Measurements from ENCODE around the gene VNN1. TPM values are rescaled to one million over a fixed set of nuclear protein-coding genes. Genes with fewer than 3 reads are reported as not detected.
"Not testable (repeated sequence)": the region's sequence is repeated elsewhere in the genome, so short reads cannot be mapped to it uniquely, and the experiment has no call there.

VNN1 gene
- total RNA-seq, 1 donor from 2014 or later = 0.07 TPM

DNA sequence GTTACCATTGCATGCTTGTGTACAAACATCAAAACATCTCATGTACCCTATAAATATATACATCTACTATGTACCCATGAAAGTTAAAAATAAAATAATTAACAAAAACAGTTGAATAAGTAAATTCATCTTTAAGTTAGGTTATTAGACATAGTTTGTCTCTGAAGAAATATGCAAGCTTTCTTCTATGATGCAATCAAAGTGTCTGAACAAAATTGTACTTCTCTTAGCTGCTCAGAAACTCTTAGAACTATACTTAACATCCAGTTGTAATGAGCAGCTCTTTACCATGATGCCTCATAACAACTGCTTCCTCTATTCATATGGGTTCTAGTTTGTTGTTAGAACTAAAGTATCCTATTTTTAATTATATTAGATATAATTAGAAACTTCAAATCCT lies 5.9 kb downstream of the VNN1 start:
- Histone ChIP-seq H3K4me3 (ENCODE audit: insufficient read depth, low read depth, low read length) (no peak overlapping the region), H3K9me3 (ENCODE audit: insufficient read depth, low read depth, low read length) (no peaks in the 10 kb centered on the region), H3K27ac (ENCODE audit: low read depth, low read length) (no peak overlapping the region), H3K4me2 (ENCODE audit: low read length) (no peak overlapping the region), H3K9ac (ENCODE audit: low read length) (no peak overlapping the region), H3K4me1 (ENCODE audit: insufficient read depth, low read length) (peaks cover 3% of the 10 kb centered on the region), H3K36me3 (ENCODE audit: insufficient read depth, low read length) (no peaks in the 10 kb centered on the region), H4K20me1 (ENCODE audit: insufficient read depth, low read length) (no peaks in the 10 kb centered on the region), H3K27me3 (ENCODE audit: insufficient read depth, low read length) (no peaks in the 10 kb centered on the region), H3K79me2 (ENCODE audit: insufficient read depth, low read length) (no peaks in the 10 kb centered on the region), H2AFZ (ENCODE audit: low read depth, low read length) (no peak overlapping the region)
- DNase-seq (ENCODE audit: low read depth) (no peak), FAIRE-seq (no peak)
- Mint-ChIP-seq H3K4me3 (ENCODE audit: unreplicated experiment) (no peak overlapping the region), H3K36me3 (ENCODE audit: low read depth, unreplicated experiment) (no peaks in the 10 kb centered on the region), H3K27ac (ENCODE audit: unreplicated experiment) (no peak overlapping the region), H3K27me3 (ENCODE audit: low read depth, unreplicated experiment) (no peaks in the 10 kb centered on the region), H3K9me3 (ENCODE audit: unreplicated experiment) (peaks cover 4% of the 10 kb centered on the region), H3K4me1 (ENCODE audit: low read depth, unreplicated experiment) (peaks cover 7% of the 10 kb centered on the region)
- no peak for TF ChIP-seq CTCF (IDR thresholded peaks at IDR 0.05; ENCODE audit: insufficient read depth, low read depth, low read length)
- no peak for TF ChIP-seq EZH2 (IDR thresholded peaks at IDR 0.05; ENCODE audit: insufficient read depth, low read length)

DNA sequence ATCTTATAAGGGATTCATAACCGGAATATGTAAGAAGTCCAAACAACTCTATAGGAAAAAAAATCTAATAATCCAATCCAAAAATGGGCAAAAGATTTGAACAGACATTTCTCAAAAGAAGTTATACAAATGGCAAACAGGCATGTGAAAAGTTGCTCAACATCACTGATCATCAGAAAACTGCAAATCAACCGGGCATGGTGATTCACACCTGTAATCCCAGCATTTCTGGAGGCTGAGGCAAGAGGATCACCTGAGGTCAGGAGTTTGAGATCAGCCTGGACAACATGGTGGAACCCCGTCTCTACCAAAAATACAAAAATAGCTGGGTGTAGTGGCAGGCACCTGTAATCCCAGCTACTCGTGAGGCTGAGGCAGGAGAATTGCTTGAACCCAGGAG lies 7.1 kb downstream of the VNN1 start:
- not testable (repeated sequence) for DNase-seq (ENCODE audit: low read depth); FAIRE-seq; H3K36me3 Mint-ChIP-seq (ENCODE audit: low read depth, unreplicated experiment); H3K27ac ChIP-seq (ENCODE audit: low read depth, low read length); H3K4me1 ChIP-seq (ENCODE audit: insufficient read depth, low read length); H3K4me3 Mint-ChIP-seq (ENCODE audit: unreplicated experiment); H3K27me3 Mint-ChIP-seq (ENCODE audit: low read depth, unreplicated experiment); H3K27me3 ChIP-seq (ENCODE audit: insufficient read depth, low read length); H3K9me3 Mint-ChIP-seq (ENCODE audit: unreplicated experiment); H3K4me3 ChIP-seq (ENCODE audit: insufficient read depth, low read depth, low read length); H3K4me1 Mint-ChIP-seq (ENCODE audit: low read depth, unreplicated experiment); H2AFZ ChIP-seq (ENCODE audit: low read depth, low read length); H3K79me2 ChIP-seq (ENCODE audit: insufficient read depth, low read length); H3K27ac Mint-ChIP-seq (ENCODE audit: unreplicated experiment); H3K4me2 ChIP-seq (ENCODE audit: low read length); H4K20me1 ChIP-seq (ENCODE audit: insufficient read depth, low read length); H3K9ac ChIP-seq (ENCODE audit: low read length); H3K36me3 ChIP-seq (ENCODE audit: insufficient read depth, low read length); H3K9me3 ChIP-seq (ENCODE audit: insufficient read depth, low read depth, low read length)

DNA sequence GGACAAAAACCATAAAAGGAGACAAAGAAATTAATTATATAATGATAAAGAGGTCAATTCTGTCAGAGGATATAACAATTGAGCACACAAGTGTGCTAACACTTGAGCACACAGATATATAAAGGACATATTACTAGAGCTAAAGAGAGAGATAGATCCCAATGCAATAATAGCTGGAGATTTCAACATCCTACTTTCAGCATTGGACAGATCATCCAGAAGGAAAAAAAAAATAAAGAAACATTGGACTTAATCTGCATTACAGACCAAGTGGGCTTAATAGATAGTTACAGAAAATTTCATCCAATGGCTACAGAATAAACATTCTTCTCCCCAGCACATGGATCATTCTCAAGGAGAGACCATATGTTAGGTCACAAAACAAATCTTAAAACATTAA lies 9.9 kb downstream of the VNN1 start:
- Histone ChIP-seq H2AFZ (ENCODE audit: low read depth, low read length) (no peak overlapping the region), H3K9ac (ENCODE audit: low read length) (no peak overlapping the region), H3K9me3 (ENCODE audit: insufficient read depth, low read depth, low read length) (no peaks in the 10 kb centered on the region), H3K27ac (ENCODE audit: low read depth, low read length) (no peak overlapping the region), H3K4me2 (ENCODE audit: low read length) (no peak overlapping the region), H3K79me2 (ENCODE audit: insufficient read depth, low read length) (no peaks in the 10 kb centered on the region), H4K20me1 (ENCODE audit: insufficient read depth, low read length) (no peaks in the 10 kb centered on the region), H3K27me3 (ENCODE audit: insufficient read depth, low read length) (no peaks in the 10 kb centered on the region), H3K4me1 (ENCODE audit: insufficient read depth, low read length) (no peaks in the 10 kb centered on the region), H3K4me3 (ENCODE audit: insufficient read depth, low read depth, low read length) (no peak overlapping the region), H3K36me3 (ENCODE audit: insufficient read depth, low read length) (no peaks in the 10 kb centered on the region)
- DNase-seq (ENCODE audit: low read depth) (no peak), FAIRE-seq (no peak)
- Mint-ChIP-seq H3K4me1 (ENCODE audit: low read depth, unreplicated experiment) (peaks cover 6% of the 10 kb centered on the region), H3K4me3 (ENCODE audit: unreplicated experiment) (no peak overlapping the region), H3K27me3 (ENCODE audit: low read depth, unreplicated experiment) (no peaks in the 10 kb centered on the region), H3K9me3 (ENCODE audit: unreplicated experiment) (peaks cover 4% of the 10 kb centered on the region), H3K36me3 (ENCODE audit: low read depth, unreplicated experiment) (no peaks in the 10 kb centered on the region), H3K27ac (ENCODE audit: unreplicated experiment) (no peak overlapping the region)
- no peak for TF ChIP-seq EZH2 (IDR thresholded peaks at IDR 0.05; ENCODE audit: insufficient read depth, low read length)
- TF ChIP-seq CTCF (IDR thresholded peaks at IDR 0.05; ENCODE audit: insufficient read depth, low read depth, low read length) = no peak
